K562 (cell line): ENCODE data around the gene ATF1. TPM values are rescaled to one million over a fixed set of nuclear protein-coding genes. Genes with fewer than 3 reads are reported as not detected.

Experiments
- ATAC-seq: fragments of 200-7000 bp; cut with Tn5 transposase; 3 replicates; pipeline ENCODE4 v1.9.1; 2020; ENCODE audit warnings: moderate library complexity
- BruUV-seq: library from RNA; stranded (reverse); fragments of 400-500 nt; replicated peaks from 2 replicates; lab custom pipeline; 2021; lab: Mats Ljungman, UMichigan
- CTCF ChIA-PET: fragments of 300-600 bp; formaldehyde crosslinking; extraction: SDS; loops from one replicate; lab custom pipeline; 2021; ENCODE audit warnings: low intra/inter-chr PET ratio; lab: Yijun Ruan, JAX
- POLR2A ChIA-PET: fragments of 300-600, 350-650 bp; sonication (Branson Sonifier 250); formaldehyde crosslinking; extraction: SDS; loops from one replicate; lab custom pipeline; 2021; ENCODE audit warnings: antibody characterized with exemption, inconsistent platforms; lab: Yijun Ruan, JAX
- DNase-seq, 4 experiments: peaks; one replicate each; pipeline versions ENCODE4 v3.0.0 to v3.0.0-alpha.2; 2011 to 2018; ENCODE audit warnings: low spot score in 3 of 4, mixed read lengths in 3 of 4; ENCODE audit errors: extremely low read depth in 1 of 4
- FAIRE-seq: peaks from 2 replicates; lab custom pipeline; 2011; peaks lifted over from hg19 to GRCh38; lab: Jason Lieb, UNC
- H2AFZ ChIP-seq: 2 replicates; pipeline ENCODE4 v1.6.0; 2011; ENCODE audit warnings: low read depth, low read length, control low read depth, inconsistent platforms
- H3K27ac ChIP-seq: fragments of 200-600 bp; 3 replicates; pipeline ENCODE4 v1.8.0; 2011; ENCODE audit warnings: low read depth, mild to moderate bottlenecking, control low read depth, inconsistent platforms, low read length, moderate library complexity, mixed read lengths; ENCODE audit errors: extremely low read depth
- H3K27me3 ChIP-seq, 2 experiments: fragments of 300-600 bp in 1 of 2; 2 replicates in 1 of 2; 3 replicates in 1 of 2; pipeline versions ENCODE4 v1.6.0 to v1.8.0; 2011; ENCODE audit warnings: inconsistent platforms in 2 of 2, low read length in 2 of 2, mild to moderate bottlenecking in 1 of 2, mixed read lengths in 1 of 2, moderate library complexity in 1 of 2; ENCODE audit not compliant: control insufficient read depth in 2 of 2, insufficient read depth in 2 of 2
- H3K36me3 ChIP-seq: fragments of 300-600 bp; 3 replicates; pipeline ENCODE4 v1.8.0; 2011; ENCODE audit warnings: mild to moderate bottlenecking, low read length, inconsistent platforms; ENCODE audit not compliant: control insufficient read depth, insufficient read depth
- H3K4me1 ChIP-seq, 2 experiments: fragments of 200-600 bp in 1 of 2; replicated peaks in 1 of 2; 2 replicates in 1 of 2; 3 replicates in 1 of 2; pipeline versions ENCODE4 v1.5.1 to v1.8.0; 2011; ENCODE audit warnings: inconsistent platforms in 2 of 2, low read length in 2 of 2, mild to moderate bottlenecking in 1 of 2, mixed read lengths in 1 of 2, moderate library complexity in 1 of 2; ENCODE audit not compliant: control insufficient read depth in 2 of 2, insufficient read depth in 2 of 2
- H3K4me2 ChIP-seq: 2 replicates; pipeline ENCODE4 v1.6.1; 2011; ENCODE audit warnings: low read length, control low read depth, inconsistent platforms, mixed read lengths; ENCODE audit not compliant: insufficient read depth
- H3K4me3 ChIP-seq: fragments of 200-600 bp; sonication (generic), shearing (Covaris generic); 2 replicates; pipeline ENCODE4 v1.5.1; 2016; ENCODE audit warnings: control low read depth, inconsistent platforms
- H3K79me2 ChIP-seq: fragments of 200-600 bp; 3 replicates; pipeline ENCODE4 v1.8.0; 2011; ENCODE audit warnings: low read length, inconsistent platforms; ENCODE audit not compliant: control insufficient read depth, insufficient read depth
- H3K9ac ChIP-seq, 2 experiments: 2 replicates each; pipeline versions ENCODE4 v1.6.0 to v1.6.1; 2011; ENCODE audit warnings: low read depth in 2 of 2, low read length in 2 of 2, control low read depth in 1 of 2, inconsistent platforms in 1 of 2, mild to moderate bottlenecking in 1 of 2, mixed read lengths in 1 of 2; ENCODE audit not compliant: insufficient read depth in 1 of 2
- H3K9me1 ChIP-seq: one replicate; pipeline ENCODE4 v1.6.0; 2011; ENCODE audit warnings: inconsistent platforms, mild to moderate bottlenecking, low read length, moderate library complexity; ENCODE audit not compliant: control insufficient read depth, insufficient read depth
- H3K9me3 ChIP-seq: replicated peaks from 2 replicates; pipeline ENCODE4 v1.5.1; 2011; ENCODE audit warnings: low read depth, low read length, inconsistent platforms; ENCODE audit not compliant: control insufficient read depth, insufficient read depth
- H4K20me1 ChIP-seq: replicated peaks from 2 replicates; pipeline ENCODE4 v1.6.1; 2011; ENCODE audit warnings: low read length, inconsistent platforms, mixed read lengths; ENCODE audit not compliant: control insufficient read depth, insufficient read depth
- BRF1 ChIP-seq: IDR thresholded peaks from 3 replicates; pipeline ENCODE4 v1.6.1; 2011; ENCODE audit warnings: borderline replicate concordance, mild to moderate bottlenecking; ENCODE audit not compliant: insufficient read length; ENCODE audit errors: extremely low read depth
- CCNT2 ChIP-seq: IDR thresholded peaks from 2 replicates; pipeline ENCODE4 v1.6.1; 2011; ENCODE audit warnings: borderline replicate concordance, low read depth, mild to moderate bottlenecking, moderate library complexity, mixed read lengths, low read length; ENCODE audit not compliant: insufficient read length; ENCODE audit errors: extremely low read depth
- CREB1 ChIP-seq, 2 experiments: sonication (generic) in 1 of 2; formaldehyde crosslinking in 1 of 2; IDR thresholded peaks; 2 replicates each; pipeline versions ENCODE4 v1.6.1 to v1.8.0; 2012 to 2022; ENCODE audit warnings: inconsistent platforms in 1 of 2, mild to moderate bottlenecking in 1 of 2, missing genetic modification reagents in 1 of 2, moderate library complexity in 1 of 2
- ELF4 ChIP-seq: fragments of 450-650 bp; formaldehyde crosslinking; IDR thresholded peaks from 2 replicates; pipeline ENCODE4 v1.4.0; 2022; ENCODE audit warnings: missing genetic modification characterization
- KAT8 ChIP-seq: fragments of 450-650 bp; IDR thresholded peaks from 2 replicates; pipeline ENCODE4 v1.6.1; 2016; ENCODE audit warnings: low read depth, mild to moderate bottlenecking
- MYBL2 ChIP-seq, 2 experiments: fragments of 450-650 bp in 1 of 2; sonication (generic) in 1 of 2; formaldehyde crosslinking in 1 of 2; IDR thresholded peaks; 2 replicates each; pipeline versions ENCODE4 v1.6.1 to v1.8.1; 2017 to 2022; ENCODE audit warnings: borderline replicate concordance in 1 of 2, inconsistent platforms in 1 of 2, low read depth in 1 of 2, mild to moderate bottlenecking in 1 of 2, missing genetic modification reagents in 1 of 2, moderate library complexity in 1 of 2
- PURB ChIP-seq: sonication (generic); formaldehyde crosslinking; IDR thresholded peaks from 2 replicates; pipeline ENCODE4 v1.9.0; 2021; ENCODE audit warnings: low read depth, mild to moderate bottlenecking, missing genetic modification reagents
- SRSF9 ChIP-seq: fragments of 200-400 bp; formaldehyde crosslinking; IDR thresholded peaks from 2 replicates; pipeline ENCODE4 v1.6.1; 2017; ENCODE audit warnings: low read depth, low read length, borderline replicate concordance
- ZNF584 ChIP-seq: fragments of 200-800 bp; sonication (Bioruptor generic); IDR thresholded peaks from 2 replicates; pipeline ENCODE4 v1.6.1; 2016; ENCODE audit warnings: low read depth, mild to moderate bottlenecking, missing genetic modification characterization, missing compliant biosample characterization
- WGBS: fragments of 100-300 bp; shearing (Covaris generic); methylation state at CpG from one replicate; pipeline ENCODE4 v1.1.6; 2016; ENCODE audit warnings: low coverage, mixed read lengths; ENCODE audit not compliant: insufficient coverage; ENCODE audit errors: missing lambda C conversion rate; 5-methylcytosine and 5-hydroxymethylcytosine counted together
- in situ Hi-C: fragments of 300-500 bp; cut with MboI; formaldehyde crosslinking; loops from 4 replicates; pipeline ENCODE4 v1.15.0; 2018; ENCODE audit warnings: inconsistent platforms, mixed read lengths
- intact Hi-C: fragments of 100-400 bp; cut with micrococcal nuclease; formaldehyde crosslinking; loops from 2 replicates; pipeline ENCODE4 v1.14.2; 2022
- polyA plus RNA-seq, 8 experiments: library from polyadenylated mRNA; depleted of rRNA in 4 of 8; stranded (reverse) in 5 of 8; unstranded in 3 of 8; fragments of >200 nt; fragmentation: Nextera tagmentation in 2 of 8; fragmentation: Illumina TruSeq in 1 of 8; extraction: Ambion mirVana in 2 of 8; extraction: Trizol in 1 of 8; gene quantifications; 2 replicates each; pipeline versions ENCODE4 v1.2.1 to v1.2.3, GENCODE V29; 2011 to 2014; ENCODE audit warnings: inconsistent platforms in 1 of 8, missing spikeins in 1 of 8
- total RNA-seq, 7 experiments: library from RNA; depleted of rRNA in 6 of 7; stranded (reverse); fragments of >200 nt in 6 of 7; fragmentation: Illumina TruSeq in 2 of 7; extraction: Trizol in 2 of 7; gene quantifications; 2 replicates each; pipeline versions ENCODE4 v1.2.1 to v1.2.3, GENCODE V29; 2011 to 2021; ENCODE audit warnings: low replicate concordance in 1 of 7

The ATF1 gene
- total and polyA plus RNA-seq, 9 of the 15 experiments (the other 6 are each of a cell fraction or from before 2014, with no cell fraction given): 19.8 to 83.5 (median 51.4) TPM

GRCh38 chr12:50740307-50740706 is 23.6 kb upstream of the ATF1 start:
- BruUV-seq: no TSS peak
- TF ChIP-seq CCNT2 (no peak), MYBL2 (IDR thresholded peaks at IDR 0.05; ENCODE audit: low read depth) (no peak), MYBL2 (CRISPR knock-in tag; IDR thresholded peaks at IDR 0.05; ENCODE audit: borderline replicate concordance) (no peak), ELF4 (CRISPR knock-in tag) (no peak), CREB1 (IDR thresholded peaks at IDR 0.05) (no peak), CREB1 (CRISPR knock-in tag; IDR thresholded peaks at IDR 0.05) (no peak), KAT8 (no peak), SRSF9 (no peak), ZNF584 (CRISPR knock-in tag) (no peak), BRF1 (no peak), PURB (CRISPR knock-in tag) (no peak)
- Histone ChIP-seq H3K9me3 (no peaks in the 10 kb centered on the region), H4K20me1 (no peaks in the 10 kb centered on the region), H3K79me2 (no peaks in the 10 kb centered on the region), H3K27ac (no peak overlapping the region), H3K36me3 (peaks cover 76% of the 10 kb centered on the region), H3K4me1 (no peaks in the 10 kb centered on the region), H3K27me3 (no peaks in the 10 kb centered on the region), H3K9me1 (no peaks in the 10 kb centered on the region), H2AFZ (no peak overlapping the region), H3K9ac (no peak overlapping the region), H3K4me3 (no peak overlapping the region), H3K4me2 (no peak overlapping the region)
- ChIA-PET POLR2A (interaction anchor here (0.6 to 1.4 kb wide), 4 partner anchors 13 to 41 kb away, joined by 3 to 4 read pairs (median 3); partner anchors contain the start of gene ATF1), CTCF (no interaction called here)
- 82% methylated on average over 2 of the region's 2 CpGs for WGBS
- no peak for FAIRE-seq
- ATAC-seq: no peak
- intact Hi-C loops: no loop called here
- no peak for DNase-seq
- in situ Hi-C loops: loop anchor here (10.0 kb wide), 1 partner anchor 236 kb away; the partner anchor contains the start of gene DIP2B
